ENCODE results near the gene RAD9B. TPM values are rescaled to one million over a fixed set of nuclear protein-coding genes. Genes with fewer than 3 reads are reported as not detected.

Gene RAD9B
- total and polyA plus RNA-seq, 11 donors = 0.34 to 12.0 (median 2.4) TPM; not detected in 2

DNA sequence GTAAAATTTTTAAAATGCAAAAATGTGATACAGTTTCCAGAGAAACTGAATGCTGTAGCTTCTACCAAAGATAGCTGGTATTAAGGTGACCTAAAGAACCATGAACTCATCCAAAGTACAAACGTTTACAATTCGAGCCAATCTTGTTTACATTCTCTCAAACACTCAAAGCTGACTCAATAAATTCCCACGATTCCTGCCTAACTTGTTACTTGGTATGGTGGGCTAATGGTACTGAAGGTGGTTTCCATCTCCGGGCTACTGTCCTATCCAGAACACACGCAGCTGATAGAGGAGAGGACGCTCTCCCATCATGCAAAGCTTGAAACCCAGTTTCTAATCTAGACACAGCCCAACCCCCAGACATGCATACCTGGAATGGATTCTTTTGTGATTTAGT lies 31.5 kb downstream of the RAD9B start:
- no peak for ATAC-seq
- Histone ChIP-seq H3K27ac (peak overlapping the region in 9 of 12 donors; percentile 31 to 95 (median 52)), H3K4me1 (peaks cover 0 to 76% (median 19%) of the 10 kb centered on the region in 12 donors), H3K4me3 (no peak overlapping the region), H3K9me3 (no peaks in the 10 kb centered on the region), H3K27me3 (no peaks in the 10 kb centered on the region), H3K36me3 (peaks cover 0 to 73% (median 32%) of the 10 kb centered on the region in 9 donors)
- TF ChIP-seq, protein P1, sequence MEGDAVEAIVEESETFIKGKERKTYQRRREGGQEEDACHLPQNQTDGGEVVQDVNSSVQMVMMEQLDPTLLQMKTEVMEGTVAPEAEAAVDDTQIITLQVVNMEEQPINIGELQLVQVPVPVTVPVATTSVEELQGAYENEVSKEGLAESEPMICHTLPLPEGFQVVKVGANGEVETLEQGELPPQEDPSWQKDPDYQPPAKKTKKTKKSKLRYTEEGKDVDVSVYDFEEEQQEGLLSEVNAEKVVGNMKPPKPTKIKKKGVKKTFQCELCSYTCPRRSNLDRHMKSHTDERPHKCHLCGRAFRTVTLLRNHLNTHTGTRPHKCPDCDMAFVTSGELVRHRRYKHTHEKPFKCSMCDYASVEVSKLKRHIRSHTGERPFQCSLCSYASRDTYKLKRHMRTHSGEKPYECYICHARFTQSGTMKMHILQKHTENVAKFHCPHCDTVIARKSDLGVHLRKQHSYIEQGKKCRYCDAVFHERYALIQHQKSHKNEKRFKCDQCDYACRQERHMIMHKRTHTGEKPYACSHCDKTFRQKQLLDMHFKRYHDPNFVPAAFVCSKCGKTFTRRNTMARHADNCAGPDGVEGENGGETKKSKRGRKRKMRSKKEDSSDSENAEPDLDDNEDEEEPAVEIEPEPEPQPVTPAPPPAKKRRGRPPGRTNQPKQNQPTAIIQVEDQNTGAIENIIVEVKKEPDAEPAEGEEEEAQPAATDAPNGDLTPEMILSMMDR (IDR thresholded peaks at IDR 0.05) = no peak
- no peak for TF ChIP-seq POLR2A (IDR thresholded peaks at IDR 0.05)
- intact Hi-C loops (cut with DNase I) = loop anchor here in 1 of 10 donors (10.0 kb wide), 1 partner anchor 51 kb away; the partner anchor contains the start of gene PPTC7
- 53 to 66% (median 60%) methylated on average over 6 of the region's 6 CpGs for WGBS, 4 donors
- DNase-seq = no peak

DNA sequence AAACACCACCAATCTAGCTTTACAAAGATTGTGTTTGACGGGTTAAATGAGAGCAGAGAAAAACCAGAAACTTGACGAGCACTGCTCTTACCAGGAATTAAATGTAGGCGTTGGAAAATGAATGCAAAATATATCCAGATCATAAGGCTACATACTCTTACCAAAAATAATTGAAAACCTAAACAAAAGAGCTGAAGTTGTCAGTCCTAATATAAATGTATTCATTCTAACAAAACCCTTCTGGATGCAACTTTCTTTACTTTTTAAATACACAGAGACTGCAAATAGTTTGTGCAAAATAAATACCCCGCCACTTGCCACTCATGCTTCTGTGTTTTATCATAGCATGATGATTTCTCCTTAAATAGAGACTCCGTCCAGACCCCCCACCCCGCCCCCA lies 32.7 kb downstream of the RAD9B start:
- H3K36me3 ChIP-seq = peaks cover 0 to 82% (median 42%) of the 10 kb centered on the region in 9 donors
- DNase-seq (no peak), ATAC-seq (no peak)
- H3K4me3 ChIP-seq = no peak overlapping the region
- TF ChIP-seq POLR2A (IDR thresholded peaks at IDR 0.05) = no peak
- TF ChIP-seq, protein P1 (IDR thresholded peaks at IDR 0.05) = no peak
- H3K27me3 ChIP-seq = no peaks in the 10 kb centered on the region
- H3K27ac ChIP-seq = peak overlapping the region in 9 of 12 donors; percentile 27 to 95 (median 81)
- intact Hi-C loops (cut with DNase I) = loop anchor here in 4 of 10 donors (5.0 to 10.0 kb wide), 3 partner anchors 47 to 52 kb away; partner anchors contain the start of gene PPTC7 (in 3 of the 4)
- peaks cover 0 to 85% (median 26%) of the 10 kb centered on the region in 12 donors for H3K4me1 ChIP-seq
- 62 to 75% (median 68%) methylated on average over 6 of the region's 6 CpGs for WGBS, 4 donors
- H3K9me3 ChIP-seq = no peaks in the 10 kb centered on the region

DNA sequence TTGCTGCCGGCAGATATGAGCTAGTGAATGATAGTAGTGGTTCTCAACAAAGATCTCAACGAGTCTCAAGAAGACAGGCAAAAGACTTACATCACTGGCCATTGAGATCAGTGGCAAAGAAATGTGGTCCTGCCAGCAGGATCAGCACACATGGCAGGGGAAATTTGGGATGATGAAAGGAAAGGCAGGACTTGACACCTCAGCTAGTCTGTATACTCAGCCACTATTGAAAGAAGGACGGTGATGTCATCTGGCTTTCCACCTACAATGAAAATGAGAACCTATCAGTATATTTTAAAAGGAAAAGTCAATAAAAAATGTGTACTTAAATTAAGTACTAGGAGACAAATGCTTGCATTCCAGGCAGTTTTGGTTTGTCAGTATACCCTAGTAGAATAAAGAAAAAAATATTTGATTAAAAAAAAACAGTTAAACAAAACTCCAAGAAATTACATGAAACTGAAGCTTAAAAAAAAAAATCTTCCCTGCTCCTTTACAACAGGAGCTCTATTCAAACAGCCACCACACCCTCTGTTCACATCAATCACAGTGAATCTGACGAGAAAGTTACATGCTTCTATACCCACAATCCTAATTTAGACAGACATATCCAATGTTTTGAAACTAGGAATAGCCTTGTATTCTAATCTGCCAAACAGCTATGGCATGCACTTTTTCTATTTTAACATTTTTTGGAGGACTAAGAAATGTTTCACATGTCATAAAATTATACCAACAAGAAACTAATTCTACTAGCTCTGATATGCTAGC lies 34.9 kb downstream of the RAD9B start:
- WGBS, 4 donors = 63 to 66% (median 63%) methylated on average over 4 of the region's 4 CpGs
- peaks cover 0 to 74% (median 46%) of the 10 kb centered on the region in 9 donors for H3K36me3 ChIP-seq
- intact Hi-C loops (cut with DNase I) = loop anchor here in 4 of 10 donors (5.0 to 10.0 kb wide), 3 partner anchors 45 to 50 kb away; partner anchors contain the start of gene PPTC7 (in 3 of the 4)
- DNase-seq (no peak), ATAC-seq (peak in 1 of 4 donors; percentile 2)
- H3K27me3 ChIP-seq = no peaks in the 10 kb centered on the region
- TF ChIP-seq, protein P1 (IDR thresholded peaks at IDR 0.05) = no peak
- TF ChIP-seq POLR2A (IDR thresholded peaks at IDR 0.05) = no peak
- no peak overlapping the region for H3K4me3 ChIP-seq
- H3K4me1 ChIP-seq = peaks cover 0 to 79% (median 19%) of the 10 kb centered on the region in 12 donors
- no peaks in the 10 kb centered on the region for H3K9me3 ChIP-seq
- peak overlapping the region; percentile 68 to 95 (median 84) for H3K27ac ChIP-seq
